ENCODE measurements around the gene SH2D1B.

- TF ChIP-seq POLR2AphosphoS5 (IDR thresholded peaks at IDR 0.05; ENCODE audit: low read depth, low read length) (no peak), POLR2A (IDR thresholded peaks at IDR 0.05; ENCODE audit: low read depth, low read length) (no peak)
Measured at GRCh38 chr1:162422662-162423375, 10.9 kb upstream of the SH2D1B start.
